ENCODE data around the gene GPR89B. TPM values are rescaled to one million over a fixed set of nuclear protein-coding genes. Genes with fewer than 3 reads are reported as not detected.

The GPR89B gene
- total and polyA plus RNA-seq, 2 donors (not counting 1 experiment from before 2014, with no cell fraction given): 19.0 to 21.7 TPM

- Histone ChIP-seq H3K4me3 (replicated peaks in 1 of 4; ENCODE audit: control extremely low read depth in 1 of 4, insufficient read depth in 1 of 4, low read depth in 3 of 4, low read length in 4 of 4) (no peak overlapping the region), H3K9me3 (ENCODE audit: control insufficient read depth, insufficient read depth, low read depth, low read length) (no peaks in the 10 kb centered on the region), H3K79me2 (ENCODE audit: control insufficient read depth, insufficient read depth, low read length) (no peaks in the 10 kb centered on the region), H3K4me2 (ENCODE audit: extremely low read depth, insufficient read depth, low read length) (no peak overlapping the region), H2AFZ (ENCODE audit: low read length) (no peak overlapping the region), H3K27ac (ENCODE audit: insufficient read depth, low read length) (no peak overlapping the region), H3K36me3 (ENCODE audit: control insufficient read depth, insufficient read depth, low read length) (no peaks in the 10 kb centered on the region), H3K4me1 (ENCODE audit: control insufficient read depth, extremely low read depth, insufficient read depth, low read length) (no peaks in the 10 kb centered on the region), H3K27me3 (ENCODE audit: control insufficient read depth, insufficient read depth, low read length) (no peaks in the 10 kb centered on the region), H3K9ac (ENCODE audit: insufficient read depth, low read length) (no peak overlapping the region), H4K20me1 (ENCODE audit: control insufficient read depth, extremely low read depth, insufficient read depth, low read length) (no peaks in the 10 kb centered on the region)
- no peak for TF ChIP-seq CTCF (conservative IDR thresholded peaks at IDR 0.05 in 1 of 2, IDR thresholded peaks at IDR 0.05 in 1 of 2; ENCODE audit: low read depth in 1 of 2, low read length in 2 of 2)
- TF ChIP-seq EZH2 (IDR thresholded peaks at IDR 0.05; ENCODE audit: low read length, missing control alignments): no peak
- no peak for DNase-seq (ENCODE audit: low read depth in 2 of 2)
Measured at GRCh38 chr1:147897789-147898188, 30.4 kb upstream of the GPR89B start.

GRCh38 chr1:147902253-147902845 lies 25.9 kb upstream of the GPR89B start, which contains the start of gene GJA8:
TSS of gene GJA8 (plus strand) at chr1:147902795. CDS start at chr1:147907956, 5,161 bp downstream.
- Histone ChIP-seq H3K79me2 (ENCODE audit: control insufficient read depth, insufficient read depth, low read length) (no peaks in the 10 kb centered on the region), H3K4me3 (replicated peaks in 1 of 4; ENCODE audit: control extremely low read depth in 1 of 4, insufficient read depth in 1 of 4, low read depth in 3 of 4, low read length in 4 of 4) (no peak within 1 kb of the TSS), H3K9me3 (ENCODE audit: control insufficient read depth, insufficient read depth, low read depth, low read length) (no peaks in the 10 kb centered on the region), H3K36me3 (ENCODE audit: control insufficient read depth, insufficient read depth, low read length) (no peaks in the 10 kb centered on the region), H3K9ac (ENCODE audit: insufficient read depth, low read length) (no peak within 1 kb of the TSS), H3K4me1 (ENCODE audit: control insufficient read depth, extremely low read depth, insufficient read depth, low read length) (no peaks in the 10 kb centered on the region), H3K27me3 (ENCODE audit: control insufficient read depth, insufficient read depth, low read length) (peaks cover 3% of the 10 kb centered on the region), H4K20me1 (ENCODE audit: control insufficient read depth, extremely low read depth, insufficient read depth, low read length) (no peaks in the 10 kb centered on the region), H3K4me2 (ENCODE audit: extremely low read depth, insufficient read depth, low read length) (no peak within 1 kb of the TSS), H3K27ac (ENCODE audit: insufficient read depth, low read length) (no peak within 1 kb of the TSS), H2AFZ (ENCODE audit: low read length) (no peak within 1 kb of the TSS)
- no peak for TF ChIP-seq CTCF (conservative IDR thresholded peaks at IDR 0.05 in 1 of 2, IDR thresholded peaks at IDR 0.05 in 1 of 2; ENCODE audit: low read depth in 1 of 2, low read length in 2 of 2)
- TF ChIP-seq EZH2 (IDR thresholded peaks at IDR 0.05; ENCODE audit: low read length, missing control alignments): no peak
- DNase-seq (ENCODE audit: low read depth in 2 of 2): no peak

- Histone ChIP-seq H3K4me2 (ENCODE audit: extremely low read depth, insufficient read depth, low read length) (no peak overlapping the region), H3K27ac (ENCODE audit: insufficient read depth, low read length) (no peak overlapping the region), H3K9me3 (ENCODE audit: control insufficient read depth, insufficient read depth, low read depth, low read length) (no peaks in the 10 kb centered on the region), H2AFZ (ENCODE audit: low read length) (no peak overlapping the region), H3K79me2 (ENCODE audit: control insufficient read depth, insufficient read depth, low read length) (no peaks in the 10 kb centered on the region), H4K20me1 (ENCODE audit: control insufficient read depth, extremely low read depth, insufficient read depth, low read length) (no peaks in the 10 kb centered on the region), H3K36me3 (ENCODE audit: control insufficient read depth, insufficient read depth, low read length) (no peaks in the 10 kb centered on the region), H3K9ac (ENCODE audit: insufficient read depth, low read length) (no peak overlapping the region), H3K4me3 (replicated peaks in 1 of 4; ENCODE audit: control extremely low read depth in 1 of 4, insufficient read depth in 1 of 4, low read depth in 3 of 4, low read length in 4 of 4) (no peak overlapping the region), H3K4me1 (ENCODE audit: control insufficient read depth, extremely low read depth, insufficient read depth, low read length) (no peaks in the 10 kb centered on the region), H3K27me3 (ENCODE audit: control insufficient read depth, insufficient read depth, low read length) (peaks cover 3% of the 10 kb centered on the region)
- no peak for DNase-seq (ENCODE audit: low read depth in 2 of 2)
- TF ChIP-seq CTCF (conservative IDR thresholded peaks at IDR 0.05 in 1 of 2, IDR thresholded peaks at IDR 0.05 in 1 of 2; ENCODE audit: low read depth in 1 of 2, low read length in 2 of 2) (no peak), EZH2 (IDR thresholded peaks at IDR 0.05; ENCODE audit: low read length, missing control alignments) (no peak)
Measured at GRCh38 chr1:147904726-147905125, 23.5 kb upstream of the GPR89B start.
